Keratinocyte (primary cell): ENCODE results near the gene LBP. TPM values are rescaled to one million over a fixed set of nuclear protein-coding genes. Genes with fewer than 3 reads are reported as not detected.

Experiments used
- DNase-seq: peaks from one replicate; pipeline ENCODE4 v3.0.0-alpha.2; 2011; ENCODE audit warnings: low read depth, missing footprints, low spot score
- FAIRE-seq: peaks from 2 replicates; lab custom pipeline; 2011; peaks lifted over from hg19 to GRCh38; lab: Jason Lieb, UNC
- H2AFZ ChIP-seq: 2 replicates; pipeline ENCODE4 v1.6.0; 2012; ENCODE audit warnings: low read length, control low read depth, inconsistent platforms; ENCODE audit not compliant: control insufficient read depth
- H3K27ac ChIP-seq: 2 replicates; pipeline ENCODE4 v1.5.1; 2011; ENCODE audit warnings: low read length; ENCODE audit not compliant: control insufficient read depth, insufficient read depth
- H3K27me3 ChIP-seq: 3 replicates; pipeline ENCODE4 v1.6.0; 2011; ENCODE audit warnings: low read length; ENCODE audit not compliant: control insufficient read depth, insufficient read depth; ENCODE audit errors: extremely low read depth
- H3K36me3 ChIP-seq, 2 experiments: 2 replicates in 1 of 2; 3 replicates in 1 of 2; pipeline ENCODE4 v1.5.1; 2011; ENCODE audit warnings: low read length in 2 of 2, mild to moderate bottlenecking in 1 of 2; ENCODE audit not compliant: control insufficient read depth in 2 of 2, insufficient read depth in 2 of 2; ENCODE audit errors: extremely low read depth in 1 of 2
- H3K4me1 ChIP-seq: 3 replicates; pipeline ENCODE4 v1.5.1; 2011; ENCODE audit warnings: low read length; ENCODE audit not compliant: control insufficient read depth, insufficient read depth; ENCODE audit errors: extremely low read depth
- H3K4me2 ChIP-seq: 3 replicates; pipeline ENCODE4 v1.6.0; 2011; ENCODE audit warnings: low read depth, low read length; ENCODE audit not compliant: control insufficient read depth, insufficient read depth; ENCODE audit errors: extremely low read depth
- H3K4me3 ChIP-seq, 3 experiments: fragments of 200-600 bp in 1 of 3; sonication (generic) in 1 of 3; 2 replicates in 2 of 3; 3 replicates in 1 of 3; pipeline ENCODE4 v1.5.1; 2011 to 2016; ENCODE audit warnings: low read length in 3 of 3, mild to moderate bottlenecking in 3 of 3, control low read depth in 2 of 3, inconsistent platforms in 1 of 3, low read depth in 1 of 3, mixed read lengths in 1 of 3, mixed run types in 1 of 3, moderate library complexity in 1 of 3; ENCODE audit not compliant: control insufficient read depth in 2 of 3, insufficient read depth in 2 of 3; ENCODE audit errors: extremely low read depth in 1 of 3
- H3K79me2 ChIP-seq: 2 replicates; pipeline ENCODE4 v1.6.0; 2012; ENCODE audit warnings: low read length; ENCODE audit not compliant: control insufficient read depth, insufficient read depth
- H3K9ac ChIP-seq: 3 replicates; pipeline ENCODE4 v1.6.0; 2011; ENCODE audit warnings: low read length; ENCODE audit not compliant: control insufficient read depth, insufficient read depth; ENCODE audit errors: extremely low read depth
- H3K9me1 ChIP-seq: 3 replicates; pipeline ENCODE4 v1.6.0; 2011; ENCODE audit warnings: low read length; ENCODE audit not compliant: control insufficient read depth, insufficient read depth; ENCODE audit errors: extremely low read depth
- H3K9me3 ChIP-seq: 2 replicates; pipeline ENCODE4 v1.5.1; 2012; ENCODE audit warnings: low read depth, low read length; ENCODE audit not compliant: control insufficient read depth
- H4K20me1 ChIP-seq: 3 replicates; pipeline ENCODE4 v1.6.0; 2011; ENCODE audit warnings: low read length; ENCODE audit not compliant: control insufficient read depth, insufficient read depth; ENCODE audit errors: extremely low read depth
- EZH2 ChIP-seq: IDR thresholded peaks from one replicate; pipeline ENCODE4 v1.6.1; 2012; ENCODE audit warnings: inconsistent platforms, mild to moderate bottlenecking, low read length, moderate library complexity
- dilution Hi-C: fragments of 300-500 bp; cut with MboI; formaldehyde crosslinking; loops from one replicate; pipeline ENCODE4 v1.7.0; 2020; ENCODE audit warnings: low sequenced_read_pairs; ENCODE audit not compliant: extremely low pct_ligation_motif_present
- polyA plus RNA-seq, 5 experiments: library from polyadenylated mRNA; depleted of rRNA in 3 of 5; stranded (reverse) in 3 of 5; stranded (forward) in 1 of 5; unstranded in 1 of 5; fragments of >200 nt; gene quantifications; 1 replicate in 1 of 5; 2 replicates in 3 of 5; 3 replicates in 1 of 5; pipeline versions ENCODE4 v1.2.1 to v1.2.3, GENCODE V29; 2011 to 2012; ENCODE audit warnings: missing spikeins in 2 of 5, low read depth in 1 of 5, low replicate concordance in 1 of 5
- TF ChIP-seq, protein P1 (sequence below), 3 experiments: IDR thresholded peaks in 1 of 3; conservative IDR thresholded peaks in 1 of 3; optimal IDR thresholded peaks in 1 of 3; 2 replicates in 2 of 3; 3 replicates in 1 of 3; pipeline versions ENCODE3 to v1.5.1; 2011; ENCODE audit warnings: low read length in 3 of 3, mild to moderate bottlenecking in 3 of 3, moderate library complexity in 2 of 3, control low read depth in 1 of 3, inconsistent platforms in 1 of 3; ENCODE audit not compliant: insufficient read depth in 2 of 3; ENCODE audit errors: extremely low read depth in 1 of 3

LBP gene
- polyA plus RNA-seq, 1 donor (not counting 4 experiments of a cell fraction or from before 2014, with no cell fraction given): not detected

DNA sequence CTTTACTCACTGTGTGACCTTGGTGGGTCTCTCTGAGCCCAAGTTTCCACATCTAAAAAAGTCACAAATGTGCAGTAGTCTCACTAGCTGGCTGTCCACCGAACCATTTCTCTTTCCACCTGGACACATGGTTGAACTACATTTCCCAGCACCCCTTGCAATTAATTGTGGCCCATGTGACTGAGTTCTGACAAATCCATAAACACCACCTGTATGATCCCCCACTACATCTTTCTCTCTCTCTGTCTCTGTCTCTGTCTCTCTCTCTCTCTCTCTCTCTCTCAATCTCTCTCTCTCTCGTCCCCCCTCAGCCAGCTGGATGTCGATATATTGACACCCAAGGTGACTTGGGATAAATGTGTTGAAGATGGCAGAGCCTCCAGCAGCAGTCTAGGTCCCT is 46.1 kb downstream of the LBP start:
- Histone ChIP-seq H3K27ac (no peak overlapping the region), H3K9me1 (no peaks in the 10 kb centered on the region), H3K4me3 (no peak overlapping the region), H3K4me2 (no peak overlapping the region), H4K20me1 (no peaks in the 10 kb centered on the region), H3K36me3 (no peaks in the 10 kb centered on the region), H2AFZ (no peak overlapping the region), H3K27me3 (no peaks in the 10 kb centered on the region), H3K9ac (no peak overlapping the region), H3K9me3 (no peaks in the 10 kb centered on the region), H3K79me2 (no peaks in the 10 kb centered on the region), H3K4me1 (no peaks in the 10 kb centered on the region)
- DNase-seq (no peak), FAIRE-seq (no peak)
- dilution Hi-C loops: no loop called here
- TF ChIP-seq, protein P1, sequence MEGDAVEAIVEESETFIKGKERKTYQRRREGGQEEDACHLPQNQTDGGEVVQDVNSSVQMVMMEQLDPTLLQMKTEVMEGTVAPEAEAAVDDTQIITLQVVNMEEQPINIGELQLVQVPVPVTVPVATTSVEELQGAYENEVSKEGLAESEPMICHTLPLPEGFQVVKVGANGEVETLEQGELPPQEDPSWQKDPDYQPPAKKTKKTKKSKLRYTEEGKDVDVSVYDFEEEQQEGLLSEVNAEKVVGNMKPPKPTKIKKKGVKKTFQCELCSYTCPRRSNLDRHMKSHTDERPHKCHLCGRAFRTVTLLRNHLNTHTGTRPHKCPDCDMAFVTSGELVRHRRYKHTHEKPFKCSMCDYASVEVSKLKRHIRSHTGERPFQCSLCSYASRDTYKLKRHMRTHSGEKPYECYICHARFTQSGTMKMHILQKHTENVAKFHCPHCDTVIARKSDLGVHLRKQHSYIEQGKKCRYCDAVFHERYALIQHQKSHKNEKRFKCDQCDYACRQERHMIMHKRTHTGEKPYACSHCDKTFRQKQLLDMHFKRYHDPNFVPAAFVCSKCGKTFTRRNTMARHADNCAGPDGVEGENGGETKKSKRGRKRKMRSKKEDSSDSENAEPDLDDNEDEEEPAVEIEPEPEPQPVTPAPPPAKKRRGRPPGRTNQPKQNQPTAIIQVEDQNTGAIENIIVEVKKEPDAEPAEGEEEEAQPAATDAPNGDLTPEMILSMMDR (optimal IDR thresholded peaks at IDR 0.05 in 1 of 3, IDR thresholded peaks at IDR 0.05 in 1 of 3, conservative IDR thresholded peaks at IDR 0.05 in 1 of 3; ENCODE audit: extremely low read depth in 1 of 3, insufficient read depth in 2 of 3, low read length in 3 of 3): no peak
- no peak for TF ChIP-seq EZH2

DNA sequence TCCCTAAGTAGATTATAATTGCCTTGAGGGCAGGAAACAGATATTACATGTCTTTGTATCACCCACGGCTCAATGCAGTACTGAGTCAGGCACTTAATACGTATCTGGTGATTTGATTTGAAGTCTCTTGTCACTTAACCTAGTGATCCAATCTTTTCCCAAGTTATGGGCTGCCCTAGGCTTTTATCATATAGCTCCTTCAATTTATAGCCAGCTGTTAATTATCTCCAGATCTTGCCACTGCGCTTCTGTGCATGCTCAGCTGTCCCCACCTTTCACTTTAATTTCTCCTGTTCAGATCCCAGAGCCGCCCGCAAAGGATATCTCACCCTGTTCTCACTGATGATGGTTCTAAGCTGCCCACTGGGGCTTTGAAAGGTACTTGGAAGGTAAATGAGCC is 47.0 kb downstream of the LBP start:
- dilution Hi-C loops: no loop called here
- TF ChIP-seq, protein P1 (optimal IDR thresholded peaks at IDR 0.05 in 1 of 3, IDR thresholded peaks at IDR 0.05 in 1 of 3, conservative IDR thresholded peaks at IDR 0.05 in 1 of 3; ENCODE audit: extremely low read depth in 1 of 3, insufficient read depth in 2 of 3, low read length in 3 of 3): no peak
- no peak for TF ChIP-seq EZH2
- H3K4me2 ChIP-seq: no peak overlapping the region
- H3K9me3 ChIP-seq: no peaks in the 10 kb centered on the region
- no peak overlapping the region for H3K9ac ChIP-seq
- H3K4me1 ChIP-seq: no peaks in the 10 kb centered on the region
- FAIRE-seq (no peak), DNase-seq (no peak)
- H4K20me1 ChIP-seq: no peaks in the 10 kb centered on the region
- no peak overlapping the region for H2AFZ ChIP-seq
- no peaks in the 10 kb centered on the region for H3K36me3 ChIP-seq
- H3K9me1 ChIP-seq: no peaks in the 10 kb centered on the region
- no peak overlapping the region for H3K27ac ChIP-seq
- H3K27me3 ChIP-seq: no peaks in the 10 kb centered on the region
- H3K4me3 ChIP-seq: no peak overlapping the region
- H3K79me2 ChIP-seq: no peaks in the 10 kb centered on the region
